T-cell (primary cell): ENCODE data around the gene PNRC2. TPM values are rescaled to one million over a fixed set of nuclear protein-coding genes. Genes with fewer than 3 reads are reported as not detected.

Experiments used
- ATAC-seq, 4 experiments: fragments of 200-7000 bp in 3 of 4; fragments of 150-1000 bp in 1 of 4; cut with Tn5 transposase; replicated peaks in 1 of 4; 1 replicate in 3 of 4; 2 replicates in 1 of 4; pipeline ENCODE4 v1.10.0; 2021; ENCODE audit warnings: moderate library complexity in 3 of 4, mild to moderate bottlenecking in 2 of 4, moderate number of reproducible peaks in 1 of 4
- CTCF ChIA-PET, 2 donors: fragments of 300-600 bp; sonication (Branson Sonifier 250); formaldehyde crosslinking; loops; one replicate each; lab custom pipeline; 2022; ENCODE audit warnings: antibody characterized with exemption in 2 of 2; lab: Charles Lee
- POLR2A ChIA-PET, 2 donors: fragments of 300-600 bp; sonication (Branson Sonifier 250); formaldehyde crosslinking; loops; one replicate each; lab custom pipeline; 2022; ENCODE audit warnings: antibody characterized with exemption in 2 of 2; lab: Charles Lee
- DNase-seq, 35 experiments: peaks; one replicate each; pipeline versions ENCODE4 v3.0.0 to v3.0.0-alpha.2; 2013 to 2023
- H3K27ac ChIP-seq: one replicate; pipeline ENCODE4 v1.5.1; 2013; ENCODE audit warnings: low read length
- H3K27me3 ChIP-seq, 2 experiments: replicated peaks in 1 of 2; 1 replicate in 1 of 2; 2 replicates in 1 of 2; pipeline versions ENCODE4 v1.6.1 to v1.7.0; 2013; ENCODE audit warnings: low read length in 1 of 2, mixed read lengths in 1 of 2; ENCODE audit not compliant: control insufficient read depth in 2 of 2, insufficient read depth in 2 of 2; ENCODE audit errors: extremely low read depth in 1 of 2
- H3K36me3 ChIP-seq, 2 donors: 1 replicate in 1 of 2; 2 replicates in 1 of 2; pipeline versions ENCODE4 v1.6.1 to v1.7.0; 2013; ENCODE audit warnings: low read length in 1 of 2; ENCODE audit not compliant: control insufficient read depth in 2 of 2, insufficient read depth in 1 of 2; ENCODE audit errors: extremely low read depth in 1 of 2
- H3K4me1 ChIP-seq, 2 experiments: 1 replicate in 1 of 2; 2 replicates in 1 of 2; pipeline versions ENCODE4 v1.6.1 to v1.7.0; 2013; ENCODE audit warnings: low read length in 2 of 2, mixed read lengths in 1 of 2; ENCODE audit not compliant: insufficient read depth in 2 of 2, control insufficient read depth in 1 of 2; ENCODE audit errors: extremely low read depth in 1 of 2
- H3K4me3 ChIP-seq, 2 donors: 1 replicate in 1 of 2; 2 replicates in 1 of 2; pipeline versions ENCODE4 v1.5.1 to v1.7.0; 2013; ENCODE audit warnings: mild to moderate bottlenecking in 2 of 2, low read length in 1 of 2, moderate library complexity in 1 of 2; ENCODE audit not compliant: control insufficient read depth in 1 of 2; ENCODE audit errors: extremely low read depth in 1 of 2
- H3K9me3 ChIP-seq: 2 replicates; pipeline ENCODE4 v1.7.0; 2013
- H3K27ac Mint-ChIP-seq, 2 donors: one replicate each; pipeline ENCODE4 v1.8.0; 2020 to 2021; ENCODE audit warnings: mild to moderate bottlenecking in 2 of 2, mixed read lengths in 2 of 2
- H3K27me3 Mint-ChIP-seq, 2 donors: one replicate each; pipeline ENCODE4 v1.8.0; 2021 to 2022; ENCODE audit warnings: mixed read lengths in 2 of 2
- H3K36me3 Mint-ChIP-seq: one replicate; pipeline ENCODE4 v1.8.0; 2021; ENCODE audit warnings: mixed read lengths
- H3K4me1 Mint-ChIP-seq, 3 donors: one replicate each; pipeline ENCODE4 v1.8.0; 2020 to 2022; ENCODE audit warnings: mixed read lengths in 3 of 3, mild to moderate bottlenecking in 1 of 3
- H3K4me3 Mint-ChIP-seq, 3 donors: one replicate each; pipeline ENCODE4 v1.8.0; 2020 to 2022; ENCODE audit warnings: mild to moderate bottlenecking in 3 of 3, mixed read lengths in 3 of 3, moderate library complexity in 3 of 3
- H3K9me3 Mint-ChIP-seq, 3 donors: one replicate each; pipeline ENCODE4 v1.8.0; 2020 to 2022; ENCODE audit warnings: mixed read lengths in 3 of 3
- WGBS: methylation state at CpG from one replicate; pipeline ENCODE4 v1.1.5; 2013; ENCODE audit warnings: missing lambda C conversion rate; ENCODE audit not compliant: insufficient coverage; 5-methylcytosine and 5-hydroxymethylcytosine counted together
- total RNA-seq, 35 experiments: library from RNA in 6 of 35; stranded (reverse) in 6 of 35; fragments of 120-200 nt in 1 of 35; gene quantifications; one replicate each; pipeline versions ENCODE4 v1.2.1 to v1.2.4 and lab custom pipeline; 2013 to 2026

Gene PNRC2
- total RNA-seq, 5 donors from 2014 or later (not counting 1 experiment from before 2014, with no cell fraction given): 135 to 159 (median 139) TPM

GRCh38 chr1:23924601-23925000 is 35.0 kb upstream of the PNRC2 start:
- 97% methylated on average over 6 of the region's 11 CpGs for WGBS
- no peak overlapping the region for H3K4me3 Mint-ChIP-seq
- ATAC-seq (no peak), DNase-seq (no peak)
- no peaks in the 10 kb centered on the region for H3K9me3 ChIP-seq
- peaks cover 3 to 8% of the 10 kb centered on the region in 2 donors for H3K27me3 Mint-ChIP-seq
- no peak overlapping the region for H3K27ac ChIP-seq
- peaks cover 0 to 2% (median 2%) of the 10 kb centered on the region in 3 donors for H3K4me1 Mint-ChIP-seq
- H3K36me3 Mint-ChIP-seq: no peaks in the 10 kb centered on the region
- H3K9me3 Mint-ChIP-seq: no peaks in the 10 kb centered on the region
- ChIA-PET CTCF (interaction anchor here in 1 of 2 donors (0.6 kb wide), 1 partner anchor 158 kb away, joined by 3 read pairs; no protein-coding TSS in a partner anchor), POLR2A (no interaction called here)
- H3K36me3 ChIP-seq: no peaks in the 10 kb centered on the region
- no peak overlapping the region for H3K27ac Mint-ChIP-seq
- H3K4me1 ChIP-seq: no peaks in the 10 kb centered on the region
- peaks cover 0 to 2% of the 10 kb centered on the region in 2 experiments for H3K27me3 ChIP-seq
- H3K4me3 ChIP-seq: no peak overlapping the region

GRCh38 chr1:23925279-23925678 is 34.3 kb upstream of the PNRC2 start:
- no peak for ATAC-seq
- no peak overlapping the region for H3K4me3 Mint-ChIP-seq

GRCh38 chr1:23927097-23927496 is 32.5 kb upstream of the PNRC2 start:
- H3K27me3 Mint-ChIP-seq: peaks cover 3 to 11% of the 10 kb centered on the region in 2 donors
- ChIA-PET CTCF (no interaction called here), POLR2A (no interaction called here)
- H3K36me3 ChIP-seq: no peaks in the 10 kb centered on the region
- H3K36me3 Mint-ChIP-seq: no peaks in the 10 kb centered on the region
- ATAC-seq (no peak), DNase-seq (no peak)
- WGBS: 63% methylated on average over 1 of the region's 1 CpG
- no peaks in the 10 kb centered on the region for H3K9me3 ChIP-seq
- H3K27ac ChIP-seq: no peak overlapping the region
- H3K9me3 Mint-ChIP-seq: no peaks in the 10 kb centered on the region
- no peak overlapping the region for H3K4me3 ChIP-seq
- no peaks in the 10 kb centered on the region for H3K4me1 ChIP-seq
- peaks cover 0 to 3% (median 0%) of the 10 kb centered on the region in 3 donors for H3K4me1 Mint-ChIP-seq
- H3K4me3 Mint-ChIP-seq: no peak overlapping the region
- H3K27ac Mint-ChIP-seq: no peak overlapping the region
- H3K27me3 ChIP-seq: peaks cover 0 to 2% of the 10 kb centered on the region in 2 experiments

More at GRCh38 chr1:23925279-23925678, 34.3 kb upstream of the PNRC2 start:
- ChIA-PET POLR2A (no interaction called here), CTCF (no interaction called here)
- no peak overlapping the region for H3K27ac Mint-ChIP-seq
- H3K36me3 ChIP-seq: no peaks in the 10 kb centered on the region
- no peak for DNase-seq
- no peaks in the 10 kb centered on the region for H3K9me3 ChIP-seq
- H3K27me3 Mint-ChIP-seq: peaks cover 3 to 9% of the 10 kb centered on the region in 2 donors
- H3K27me3 ChIP-seq: peaks cover 0 to 2% of the 10 kb centered on the region in 2 experiments
- H3K36me3 Mint-ChIP-seq: no peaks in the 10 kb centered on the region
- H3K4me1 ChIP-seq: no peaks in the 10 kb centered on the region
- no peak overlapping the region for H3K27ac ChIP-seq
- WGBS: no CpG with 5 or more reads among the region's 3 CpGs
- H3K4me1 Mint-ChIP-seq: no peaks in the 10 kb centered on the region
- no peaks in the 10 kb centered on the region for H3K9me3 Mint-ChIP-seq
- no peak overlapping the region for H3K4me3 ChIP-seq

- Mint-ChIP-seq H3K27me3 (peaks cover 3 to 11% of the 10 kb centered on the region in 2 donors), H3K27ac (no peak overlapping the region), H3K9me3 (no peaks in the 10 kb centered on the region), H3K36me3 (no peaks in the 10 kb centered on the region), H3K4me3 (no peak overlapping the region), H3K4me1 (peaks cover 0 to 5% (median 0%) of the 10 kb centered on the region in 3 donors)
- ChIA-PET CTCF (interaction anchor here in 1 of 2 donors (0.5 kb wide), 2 partner anchors 10 to 90 kb away, joined by 3 to 5 read pairs; no protein-coding TSS in a partner anchor), POLR2A (no interaction called here)
- Histone ChIP-seq H3K27ac (no peak overlapping the region), H3K4me3 (no peak overlapping the region), H3K9me3 (no peaks in the 10 kb centered on the region), H3K36me3 (no peaks in the 10 kb centered on the region), H3K4me1 (no peaks in the 10 kb centered on the region), H3K27me3 (peaks cover 0 to 2% of the 10 kb centered on the region in 2 experiments)
- DNase-seq (no peak), ATAC-seq (no peak)
- WGBS: 71% methylated on average over 1 of the region's 4 CpGs
These were observed 30.8 kb upstream of the PNRC2 start for GRCh38 chr1:23928789-23929188.

DNA sequence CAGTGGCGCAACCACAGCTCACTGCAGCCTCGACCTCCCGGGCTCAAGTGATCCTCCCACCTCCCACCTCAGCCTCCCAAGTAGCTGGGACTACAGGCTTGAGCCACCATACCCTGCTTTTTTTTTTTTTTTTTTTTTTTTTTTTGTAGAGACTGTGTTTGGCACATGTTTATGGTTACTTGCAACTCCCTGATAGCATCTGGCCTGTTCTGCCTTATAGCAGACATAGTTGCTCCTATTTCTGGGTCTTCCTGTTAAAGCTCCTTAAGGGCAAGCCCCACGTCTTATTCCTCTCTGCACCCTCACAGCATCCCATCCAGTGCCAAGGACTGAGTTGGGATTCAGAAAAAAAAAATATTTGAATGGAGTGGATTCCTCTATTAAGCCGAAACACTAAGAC is 29.4 kb upstream of the PNRC2 start:
- Histone ChIP-seq H3K27me3 (peaks cover 0 to 2% of the 10 kb centered on the region in 2 experiments), H3K4me1 (no peaks in the 10 kb centered on the region), H3K27ac (no peak overlapping the region), H3K9me3 (no peaks in the 10 kb centered on the region), H3K4me3 (no peak overlapping the region), H3K36me3 (no peaks in the 10 kb centered on the region)
- H3K4me3 Mint-ChIP-seq: no peak overlapping the region
- H3K9me3 Mint-ChIP-seq: no peaks in the 10 kb centered on the region
- peaks cover 0 to 5% (median 0%) of the 10 kb centered on the region in 3 donors for H3K4me1 Mint-ChIP-seq
- ATAC-seq: no peak
- no peaks in the 10 kb centered on the region for H3K36me3 Mint-ChIP-seq
- WGBS: no CpG with 5 or more reads among the region's 5 CpGs
- H3K27me3 Mint-ChIP-seq: peaks cover 3 to 11% of the 10 kb centered on the region in 2 donors
- no peak overlapping the region for H3K27ac Mint-ChIP-seq
- CTCF ChIA-PET: no interaction called here
- POLR2A ChIA-PET: interaction anchor here in 1 of 2 donors (0.7 kb wide), 1 partner anchor 14 kb away, joined by 3 read pairs; no protein-coding TSS in a partner anchor
- no peak for DNase-seq

DNA sequence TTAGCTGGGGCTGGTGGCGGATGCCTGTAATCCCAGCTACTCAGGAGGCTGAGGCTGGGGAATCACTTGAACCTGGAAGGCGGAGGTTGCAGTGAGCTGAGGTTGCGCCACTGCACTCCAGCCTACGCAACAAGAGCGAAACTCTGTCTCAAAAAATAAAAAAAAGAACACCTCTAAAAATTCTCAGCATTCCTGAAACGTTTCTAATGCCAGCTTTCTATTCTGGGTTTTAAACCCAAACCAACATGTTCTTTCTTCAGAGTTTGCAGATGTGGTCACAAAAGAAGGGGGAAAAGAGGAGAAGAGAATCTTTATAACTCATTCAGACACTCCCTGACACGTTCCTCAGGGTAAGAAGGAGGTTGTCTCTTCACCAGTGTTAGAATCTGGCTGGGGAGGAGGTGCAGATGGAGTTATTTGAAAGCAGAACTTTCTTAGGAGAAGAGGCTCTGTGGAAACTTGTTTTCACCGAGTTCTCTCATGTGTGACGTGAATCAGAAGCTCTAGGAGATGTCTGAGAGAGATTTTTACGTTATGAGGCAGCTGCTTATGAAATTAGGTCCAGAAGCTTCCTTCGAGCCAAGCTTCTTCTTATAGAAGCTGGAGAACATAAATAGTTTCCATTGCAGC is 28.7 kb upstream of the PNRC2 start:
- H3K27ac ChIP-seq: no peak overlapping the region
- H3K9me3 Mint-ChIP-seq: no peaks in the 10 kb centered on the region
- no peak overlapping the region for H3K4me3 Mint-ChIP-seq
- ATAC-seq: no peak
- DNase-seq: no peak
- H3K4me3 ChIP-seq: no peak overlapping the region
- H3K27me3 Mint-ChIP-seq: peaks cover 3 to 11% of the 10 kb centered on the region in 2 donors
- H3K27ac Mint-ChIP-seq: no peak overlapping the region
- H3K27me3 ChIP-seq: peaks cover 0 to 2% of the 10 kb centered on the region in 2 experiments
- POLR2A ChIA-PET: no interaction called here
- CTCF ChIA-PET: interaction anchor here in 1 of 2 donors (0.6 kb wide), 1 partner anchor 23 kb away, joined by 3 read pairs; no protein-coding TSS in a partner anchor
- H3K4me1 ChIP-seq: no peaks in the 10 kb centered on the region
- H3K36me3 Mint-ChIP-seq: no peaks in the 10 kb centered on the region
- peaks cover 0 to 5% (median 0%) of the 10 kb centered on the region in 3 donors for H3K4me1 Mint-ChIP-seq
- no peaks in the 10 kb centered on the region for H3K36me3 ChIP-seq
- 84% methylated on average over 5 of the region's 11 CpGs for WGBS
- H3K9me3 ChIP-seq: no peaks in the 10 kb centered on the region
